ENCODE data around the gene DPP6.

DPP6 gene

DNA sequence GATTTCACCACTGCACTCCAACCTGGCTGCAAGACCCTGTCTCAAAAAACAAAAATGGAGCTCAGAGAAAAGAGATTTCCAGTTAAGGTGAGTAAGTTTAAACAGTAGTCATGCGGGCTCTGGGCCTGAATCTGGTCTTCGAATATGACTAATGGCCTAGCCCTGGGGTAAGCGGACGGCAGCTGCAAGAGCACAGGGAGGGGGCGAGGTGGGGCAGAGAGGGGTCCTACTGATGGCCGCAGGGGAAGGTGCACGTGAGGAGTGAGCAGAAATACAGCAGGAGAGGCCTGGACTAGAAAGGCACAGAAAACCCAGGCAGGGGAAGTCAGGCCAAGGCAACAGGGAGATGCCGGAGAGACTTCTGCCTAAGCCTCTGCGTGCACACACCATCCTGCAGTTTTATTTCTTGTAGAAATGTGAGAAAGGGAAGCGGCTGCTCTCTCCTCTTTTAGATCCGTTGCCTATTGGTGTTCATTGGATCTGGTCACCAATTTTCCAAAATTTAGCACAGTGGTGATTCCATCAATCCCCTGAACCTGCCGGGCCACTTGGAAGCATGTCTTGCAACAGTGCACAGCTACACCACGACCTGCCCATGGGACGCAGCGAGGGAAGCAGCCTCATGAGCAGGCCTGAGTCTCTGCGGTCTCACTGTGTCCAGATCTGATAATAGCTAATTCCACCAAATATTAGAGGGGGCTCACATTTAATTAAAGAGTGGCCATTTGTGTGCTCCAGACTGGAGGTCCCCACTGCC, 811.7 kb downstream of the DPP6 start:
- no peaks in the 10 kb centered on the region for H3K4me1 ChIP-seq (ENCODE audit: low read depth, poor library complexity, severe bottlenecking)

DNA sequence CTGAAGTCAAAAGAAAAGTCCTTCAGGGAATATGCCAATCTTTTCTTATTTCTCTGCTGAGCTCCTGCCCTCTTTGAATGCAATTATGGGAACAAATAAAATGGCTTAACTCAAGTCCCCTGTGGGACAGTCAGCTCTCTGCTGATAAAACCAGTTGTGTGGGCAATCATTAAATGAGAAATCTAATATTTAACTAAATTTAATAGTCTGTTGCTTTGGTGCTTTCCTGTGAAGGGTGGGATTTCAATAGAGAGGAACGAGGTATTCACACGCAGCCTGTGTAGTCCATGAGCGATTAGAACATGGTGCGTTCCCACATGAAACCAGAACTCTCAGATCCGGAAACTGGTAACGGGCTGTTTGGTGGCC, 812.3 kb downstream of the DPP6 start:
- H3K36me3 ChIP-seq (ENCODE audit: insufficient read depth), result no peaks in the 10 kb centered on the region
- no peak overlapping the region for H2AFZ ChIP-seq (ENCODE audit: low read depth)
- H3K79me2 ChIP-seq (ENCODE audit: insufficient read depth, low read depth), result no peaks in the 10 kb centered on the region
- no peak overlapping the region for H3K27ac ChIP-seq
- H4K20me1 ChIP-seq (ENCODE audit: insufficient read depth), result no peaks in the 10 kb centered on the region
- no peak overlapping the region for H3K9ac ChIP-seq
- H3K27me3 ChIP-seq (ENCODE audit: insufficient read depth, low read depth), result 0 out of 2 replicates have a peak, but pooled peaks cover 5% of the 10 kb centered on the region
- TF ChIP-seq, protein P1, sequence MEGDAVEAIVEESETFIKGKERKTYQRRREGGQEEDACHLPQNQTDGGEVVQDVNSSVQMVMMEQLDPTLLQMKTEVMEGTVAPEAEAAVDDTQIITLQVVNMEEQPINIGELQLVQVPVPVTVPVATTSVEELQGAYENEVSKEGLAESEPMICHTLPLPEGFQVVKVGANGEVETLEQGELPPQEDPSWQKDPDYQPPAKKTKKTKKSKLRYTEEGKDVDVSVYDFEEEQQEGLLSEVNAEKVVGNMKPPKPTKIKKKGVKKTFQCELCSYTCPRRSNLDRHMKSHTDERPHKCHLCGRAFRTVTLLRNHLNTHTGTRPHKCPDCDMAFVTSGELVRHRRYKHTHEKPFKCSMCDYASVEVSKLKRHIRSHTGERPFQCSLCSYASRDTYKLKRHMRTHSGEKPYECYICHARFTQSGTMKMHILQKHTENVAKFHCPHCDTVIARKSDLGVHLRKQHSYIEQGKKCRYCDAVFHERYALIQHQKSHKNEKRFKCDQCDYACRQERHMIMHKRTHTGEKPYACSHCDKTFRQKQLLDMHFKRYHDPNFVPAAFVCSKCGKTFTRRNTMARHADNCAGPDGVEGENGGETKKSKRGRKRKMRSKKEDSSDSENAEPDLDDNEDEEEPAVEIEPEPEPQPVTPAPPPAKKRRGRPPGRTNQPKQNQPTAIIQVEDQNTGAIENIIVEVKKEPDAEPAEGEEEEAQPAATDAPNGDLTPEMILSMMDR (conservative IDR thresholded peaks at IDR 0.05; ENCODE audit: low read depth, low read length), result no peak
- no peak overlapping the region for H3K4me3 ChIP-seq (IDR thresholded peaks at IDR 0.05; ENCODE audit: insufficient read depth, low read depth, low read length)
- no peak overlapping the region for H3K4me2 ChIP-seq
- no peaks in the 10 kb centered on the region for H3K4me1 ChIP-seq (ENCODE audit: low read depth, poor library complexity, severe bottlenecking)

More for the DNA sequence above, 811.7 kb downstream of the DPP6 start:
- no peak overlapping the region for H3K27ac ChIP-seq
- H3K4me2 ChIP-seq, result no peak overlapping the region
- H3K27me3 ChIP-seq (ENCODE audit: insufficient read depth, low read depth), result 0 out of 2 replicates have a peak, but pooled peaks cover 5% of the 10 kb centered on the region
- no peak overlapping the region for H3K9ac ChIP-seq
- TF ChIP-seq, protein P1 (conservative IDR thresholded peaks at IDR 0.05; ENCODE audit: low read depth, low read length), result no peak
- H3K79me2 ChIP-seq (ENCODE audit: insufficient read depth, low read depth), result no peaks in the 10 kb centered on the region
- no peaks in the 10 kb centered on the region for H4K20me1 ChIP-seq (ENCODE audit: insufficient read depth)
- H3K36me3 ChIP-seq (ENCODE audit: insufficient read depth), result no peaks in the 10 kb centered on the region
- H2AFZ ChIP-seq (ENCODE audit: low read depth), result no peak overlapping the region
- H3K4me3 ChIP-seq (IDR thresholded peaks at IDR 0.05; ENCODE audit: insufficient read depth, low read depth, low read length), result no peak overlapping the region

GRCh38 chr7:154865984-154866685, 813.9 kb downstream of the DPP6 start:
- no peak overlapping the region for H2AFZ ChIP-seq (ENCODE audit: low read depth)
- no peaks in the 10 kb centered on the region for H3K4me1 ChIP-seq (ENCODE audit: low read depth, poor library complexity, severe bottlenecking)
- no peaks in the 10 kb centered on the region for H3K36me3 ChIP-seq (ENCODE audit: insufficient read depth)
- H3K79me2 ChIP-seq (ENCODE audit: insufficient read depth, low read depth), result no peaks in the 10 kb centered on the region
- no peak overlapping the region for H3K4me2 ChIP-seq
- H3K27ac ChIP-seq, result no peak overlapping the region
- no peak overlapping the region for H3K9ac ChIP-seq
- no peaks in the 10 kb centered on the region for H4K20me1 ChIP-seq (ENCODE audit: insufficient read depth)
- TF ChIP-seq, protein P1 (conservative IDR thresholded peaks at IDR 0.05; ENCODE audit: low read depth, low read length), result no peak
- H3K27me3 ChIP-seq (ENCODE audit: insufficient read depth, low read depth), result 0 out of 2 replicates have a peak, but pooled peaks cover 5% of the 10 kb centered on the region
- no peak overlapping the region for H3K4me3 ChIP-seq (IDR thresholded peaks at IDR 0.05; ENCODE audit: insufficient read depth, low read depth, low read length)

DNA sequence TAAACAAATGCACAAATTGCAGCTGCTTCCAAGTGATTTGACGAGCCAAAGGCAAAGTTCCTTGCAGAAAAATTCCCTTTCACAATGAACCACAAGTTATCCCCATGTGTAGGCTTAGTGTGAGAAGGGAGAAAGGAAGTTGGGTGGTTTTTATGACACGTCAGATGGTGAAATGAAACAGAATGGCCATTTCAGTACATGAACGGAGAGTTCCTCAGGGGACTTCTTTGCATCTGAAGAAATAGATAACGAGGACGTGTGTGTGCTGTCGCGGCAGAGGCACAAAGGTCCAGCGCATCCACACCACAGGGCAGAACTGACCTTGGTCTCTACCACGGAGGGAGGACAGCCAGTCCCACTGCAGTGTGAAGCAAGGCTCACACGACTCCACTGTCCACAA, 814.9 kb downstream of the DPP6 start:
- H3K4me1 ChIP-seq (ENCODE audit: low read depth, poor library complexity, severe bottlenecking), result no peaks in the 10 kb centered on the region
- no peaks in the 10 kb centered on the region for H4K20me1 ChIP-seq (ENCODE audit: insufficient read depth)
- H3K79me2 ChIP-seq (ENCODE audit: insufficient read depth, low read depth), result no peaks in the 10 kb centered on the region
- H3K4me2 ChIP-seq, result no peak overlapping the region
- no peak overlapping the region for H3K9ac ChIP-seq
- H3K36me3 ChIP-seq (ENCODE audit: insufficient read depth), result no peaks in the 10 kb centered on the region
- TF ChIP-seq, protein P1 (conservative IDR thresholded peaks at IDR 0.05; ENCODE audit: low read depth, low read length), result no peak
- H3K27ac ChIP-seq, result no peak overlapping the region
- 0 out of 2 replicates have a peak, but pooled peaks cover 8% of the 10 kb centered on the region for H3K27me3 ChIP-seq (ENCODE audit: insufficient read depth, low read depth)
- H3K4me3 ChIP-seq (IDR thresholded peaks at IDR 0.05; ENCODE audit: insufficient read depth, low read depth, low read length), result no peak overlapping the region
- no peak overlapping the region for H2AFZ ChIP-seq (ENCODE audit: low read depth)
